HG03095 (cell line): ENCODE results near the gene TEKT5.
"Not testable (repeated sequence)": the region's sequence is repeated elsewhere in the genome, so short reads cannot be mapped to it uniquely, and the experiment has no call there.

ENCODE experiments used
- ATAC-seq: cut with Tn5 transposase; IDR thresholded peaks from one replicate; pipeline ENCODE4 v1.9.1; 2021; ENCODE audit warnings: moderate library complexity; ENCODE audit not compliant: unreplicated experiment

The TEKT5 gene

DNA sequence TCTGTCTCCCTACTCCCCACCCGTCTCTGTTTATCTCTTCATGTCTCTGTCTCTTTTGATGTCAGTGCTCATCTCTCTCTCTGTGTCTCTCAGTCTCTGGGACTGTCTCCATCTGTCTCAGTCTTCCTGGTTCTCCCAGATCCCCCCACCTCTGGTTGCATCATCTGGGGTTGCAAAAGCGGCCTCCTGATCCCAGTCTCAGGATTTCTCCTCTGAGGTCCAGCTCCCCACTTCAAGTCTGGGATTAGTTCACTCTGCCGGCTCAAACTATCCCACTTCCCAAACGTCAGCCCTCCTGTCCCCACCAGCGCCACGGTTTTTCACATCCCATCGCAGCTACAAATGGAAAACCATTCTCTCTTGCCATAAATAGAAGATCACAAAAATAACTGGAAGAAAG, 9.0 kb downstream of the TEKT5 start:
- no peak for ATAC-seq

DNA sequence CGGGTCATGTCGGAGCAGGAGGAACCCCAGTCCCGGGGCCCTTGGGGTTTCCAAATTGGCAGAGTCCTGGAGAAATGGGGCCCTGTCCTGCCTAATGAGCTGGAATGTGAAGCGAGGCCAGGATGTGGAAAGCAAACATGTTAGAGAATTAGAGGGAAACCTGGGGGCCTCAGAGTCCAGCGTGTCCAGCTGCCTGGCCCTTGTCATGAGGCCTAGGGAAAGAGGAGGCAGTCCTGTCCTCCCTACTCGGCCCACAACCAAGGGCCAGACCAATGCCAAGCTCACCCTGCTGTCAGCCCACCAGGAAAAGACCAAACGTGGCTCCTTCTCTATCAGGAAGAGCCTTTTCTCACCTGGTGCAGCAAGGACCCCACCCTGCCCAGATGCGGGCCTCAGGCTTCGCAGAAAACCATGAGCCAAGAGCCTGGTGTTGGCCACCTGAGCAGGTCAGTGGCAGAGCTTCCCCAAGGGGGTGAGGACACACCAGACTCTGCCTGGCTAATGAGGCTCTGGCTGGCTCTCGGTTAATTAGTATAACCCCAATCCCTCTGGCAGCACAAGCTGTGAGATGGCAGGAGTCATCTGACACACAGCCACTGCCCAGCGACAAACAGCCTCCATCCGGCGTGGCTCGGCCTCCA, 10.1 kb downstream of the TEKT5 start:
- no peak for ATAC-seq

DNA sequence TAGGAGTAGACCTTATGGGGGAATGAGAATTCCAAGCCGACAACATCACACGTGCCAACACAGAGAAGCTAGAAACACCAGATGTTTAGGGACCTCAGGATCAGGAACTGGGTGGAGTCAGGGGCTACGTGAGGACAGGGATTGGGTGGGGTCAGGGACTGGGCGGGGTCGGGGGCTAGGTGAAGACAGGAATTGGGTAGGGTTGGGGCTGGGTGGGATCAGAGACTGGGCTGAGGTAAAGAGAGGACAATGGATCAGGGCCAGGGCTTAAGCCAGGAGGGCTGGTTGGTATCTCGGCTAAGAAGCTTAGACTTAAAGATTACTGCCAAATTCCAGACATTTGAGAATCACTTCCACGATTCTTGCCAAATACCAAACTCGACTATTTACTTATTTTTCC, 11.6 kb downstream of the TEKT5 start:
- ATAC-seq, result no peak

GRCh38 chr16:10682604-10683003, 12.1 kb downstream of the TEKT5 start:
- no peak for ATAC-seq

- no peak for ATAC-seq
These were observed 13.1 kb downstream of the TEKT5 start for GRCh38 chr16:10681310-10682308.

- no peak for ATAC-seq
These were observed 14.8 kb downstream of the TEKT5 start for GRCh38 chr16:10679921-10680320.

GRCh38 chr16:10679441-10679840, 15.3 kb downstream of the TEKT5 start:
- not testable (repeated sequence) for ATAC-seq

DNA sequence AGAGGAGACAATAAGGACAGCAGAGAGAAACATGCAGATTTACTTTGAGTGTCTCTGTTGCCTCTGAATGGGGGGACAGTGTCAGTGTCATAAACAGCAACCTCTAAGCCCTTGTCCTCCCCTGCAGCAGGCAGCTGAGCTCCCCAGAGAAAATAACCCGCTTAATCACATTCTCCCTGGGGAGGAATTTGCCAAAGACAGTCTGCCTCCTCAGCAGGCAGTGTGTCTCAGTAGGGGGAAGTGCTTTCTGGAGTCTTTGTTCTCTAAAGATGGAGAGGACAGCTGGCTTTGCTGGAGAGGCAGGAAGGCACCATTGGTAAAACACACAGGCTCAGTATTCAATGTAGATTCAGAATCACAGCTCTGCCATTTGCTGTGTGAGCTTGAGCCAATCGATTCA, 16.1 kb downstream of the TEKT5 start:
- no peak for ATAC-seq

GRCh38 chr16:10676284-10676683, 18.4 kb downstream of the TEKT5 start:
- no peak for ATAC-seq

GRCh38 chr16:10675861-10676260, 18.9 kb downstream of the TEKT5 start:
- ATAC-seq, result no peak

GRCh38 chr16:10675216-10675615, 19.5 kb downstream of the TEKT5 start:
- no peak for ATAC-seq

GRCh38 chr16:10671729-10672128, 23.0 kb downstream of the TEKT5 start:
- ATAC-seq, result no peak

- ATAC-seq, result no peak
These were observed 24.9 kb downstream of the TEKT5 start for GRCh38 chr16:10669791-10670190.

DNA sequence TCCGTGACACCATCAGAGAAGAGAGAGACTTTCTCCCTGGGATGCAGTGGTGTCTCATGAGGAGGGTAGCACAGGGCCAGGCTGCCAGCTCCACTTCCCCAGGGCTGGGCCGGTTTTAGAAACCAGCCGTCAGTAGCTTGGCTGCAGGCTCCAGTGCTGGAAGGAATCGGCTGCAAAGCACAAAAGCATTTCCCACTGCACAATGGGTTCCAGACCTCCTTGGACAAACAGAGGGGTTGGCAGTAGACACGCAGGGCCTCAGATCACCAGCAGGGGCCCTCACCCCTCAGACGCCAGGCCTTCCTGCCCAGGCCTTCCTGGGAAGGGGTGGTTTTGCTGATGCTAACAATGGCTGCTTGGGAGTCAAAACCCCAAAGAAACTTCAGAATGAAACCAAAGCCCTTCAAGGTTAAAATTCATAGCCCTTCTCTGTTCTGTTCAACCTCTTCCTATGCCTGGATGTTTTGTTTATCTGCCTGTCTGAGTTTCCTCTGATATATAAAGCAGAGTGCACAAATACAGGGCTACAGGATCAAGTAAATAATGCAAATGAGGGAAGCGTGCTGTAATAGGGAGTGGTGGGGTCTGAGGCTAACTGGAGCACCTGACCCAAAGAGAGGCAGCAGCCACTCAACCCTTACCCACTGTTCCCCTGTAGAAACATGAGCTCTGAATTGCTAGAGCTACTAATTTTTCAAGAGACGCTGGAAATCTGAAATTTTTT, 26.2 kb downstream of the TEKT5 start:
- no peak for ATAC-seq

DNA sequence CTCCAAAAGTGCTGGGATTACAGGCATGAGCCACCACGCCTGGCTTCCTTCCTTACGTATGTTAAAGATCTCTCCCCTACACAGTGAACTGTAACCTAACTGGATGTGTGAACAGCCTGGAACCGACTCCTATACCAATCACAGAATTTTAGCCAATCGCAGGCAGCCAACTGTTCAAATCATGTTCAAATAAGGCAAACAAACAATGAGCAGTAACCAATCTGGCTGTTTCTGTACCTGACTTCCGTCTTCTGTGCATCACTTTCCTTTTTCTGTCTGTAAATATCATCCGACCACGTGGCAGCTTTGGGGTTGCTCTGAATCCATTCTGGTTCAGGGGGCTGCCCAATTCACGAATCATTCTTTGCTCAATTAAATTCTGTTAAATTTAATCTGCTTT, 27.5 kb downstream of the TEKT5 start:
- no peak for ATAC-seq

GRCh38 chr16:10666291-10666690, 28.4 kb downstream of the TEKT5 start:
- ATAC-seq, result no peak

DNA sequence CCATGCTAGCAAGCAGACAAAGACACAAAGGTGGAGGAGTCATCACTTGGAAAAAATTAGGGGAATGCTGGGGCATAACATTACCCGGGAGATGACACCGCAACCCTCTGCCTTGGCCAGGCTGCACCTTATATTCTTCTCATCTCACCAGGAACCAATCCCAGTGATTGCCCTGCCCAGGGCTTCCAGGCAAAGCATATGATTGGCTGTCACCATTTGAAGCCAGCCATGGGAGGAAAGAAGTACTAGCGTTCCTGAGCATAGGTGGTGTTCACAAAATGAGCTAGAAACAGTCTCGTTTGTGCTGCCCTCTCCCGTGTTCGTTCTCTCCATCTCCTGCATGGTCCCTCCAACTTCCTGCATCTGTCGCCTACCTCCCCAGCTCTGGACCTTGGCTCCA, 29.6 kb downstream of the TEKT5 start:
- no peak for ATAC-seq

GRCh38 chr16:10664720-10665126, 30.0 kb downstream of the TEKT5 start:
- ATAC-seq, result no peak

DNA sequence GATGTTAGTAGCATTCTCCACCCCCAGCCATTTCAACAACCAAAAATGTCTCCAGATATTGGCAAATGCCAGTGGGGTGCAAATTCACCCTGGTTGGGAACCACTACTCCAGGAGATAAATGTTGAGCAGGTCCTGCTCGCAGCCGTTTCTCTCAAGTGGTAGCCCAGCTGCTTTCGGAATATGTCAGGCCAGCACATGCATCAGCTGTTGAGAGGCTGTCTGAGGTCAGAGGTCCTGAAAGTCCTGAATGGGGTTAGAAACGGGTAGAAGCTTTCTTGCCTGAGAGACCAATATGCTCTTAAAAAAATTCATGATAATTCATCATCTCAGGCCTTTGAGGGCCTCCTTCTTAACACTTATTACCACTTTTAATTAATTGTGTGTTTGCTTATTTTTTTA, 31.0 kb downstream of the TEKT5 start:
- no peak for ATAC-seq

GRCh38 chr16:10663146-10663545, 31.6 kb downstream of the TEKT5 start:
- ATAC-seq, result no peak

- no peak for ATAC-seq
These were observed 32.5 kb downstream of the TEKT5 start for GRCh38 chr16:10662212-10662611.

DNA sequence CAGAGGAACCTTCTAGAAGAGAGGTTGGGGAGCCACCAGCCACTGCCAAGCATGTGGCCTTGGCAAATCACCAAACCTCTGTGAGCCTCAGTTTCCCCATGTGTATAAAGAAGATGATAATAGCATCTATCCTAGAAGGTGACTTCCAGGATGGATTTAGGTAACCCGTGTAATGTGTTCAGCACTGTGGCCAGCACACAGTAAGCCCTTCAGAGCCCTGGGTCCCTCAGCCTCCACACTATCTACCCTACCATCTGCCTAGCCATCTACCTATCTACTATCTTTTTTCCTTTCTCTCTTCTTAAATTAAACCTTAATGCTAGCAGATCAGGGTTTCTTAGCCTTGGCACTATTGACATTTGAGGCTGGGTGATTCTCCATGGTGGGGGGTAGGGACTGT, 33.0 kb downstream of the TEKT5 start:
- no peak for ATAC-seq
